H1 (cell line): ENCODE measurements around the gene PCBP4. TPM values are rescaled to one million over a fixed set of nuclear protein-coding genes. Genes with fewer than 3 reads are reported as not detected.

Experiments used
- CTCF ChIA-PET: fragments of 300-600 bp; sonication (Branson Sonifier 250); formaldehyde crosslinking; loops from one replicate; lab custom pipeline; 2021; ENCODE audit not compliant: partially characterized antibody; lab: Charles Lee
- POLR2A ChIA-PET: fragments of 300-600 bp; sonication (Branson Sonifier 250); formaldehyde crosslinking; loops from one replicate; lab custom pipeline; 2021; ENCODE audit warnings: inconsistent platforms; ENCODE audit not compliant: partially characterized antibody; lab: Charles Lee
- DNase-seq, 2 experiments: peaks; one replicate each; pipeline versions ENCODE4 v3.0.0 to v3.0.0-alpha.2; 2010 to 2022; ENCODE audit warnings: low spot score in 2 of 2, low read depth in 1 of 2, mixed read lengths in 1 of 2
- FAIRE-seq: peaks from 2 replicates; lab custom pipeline; 2011; peaks lifted over from hg19 to GRCh38; lab: Jason Lieb, UNC
- H2AFZ ChIP-seq: 2 replicates; pipeline ENCODE4 v1.8.1; 2012; ENCODE audit warnings: low read length, inconsistent platforms
- H2AK5ac ChIP-seq: 2 replicates; pipeline ENCODE4 v1.6.1; 2013; ENCODE audit warnings: low read depth, low read length
- H2BK120ac ChIP-seq: replicated peaks from 2 replicates; pipeline ENCODE3; 2013; ENCODE audit warnings: low read depth, low read length, inconsistent platforms
- H2BK12ac ChIP-seq: 2 replicates; pipeline ENCODE4 v1.6.1; 2013; ENCODE audit warnings: low read depth, low read length
- H2BK15ac ChIP-seq: 2 replicates; pipeline ENCODE4 v1.6.1; 2013; ENCODE audit warnings: low read length
- H2BK20ac ChIP-seq: 2 replicates; pipeline ENCODE4 v1.6.1; 2013; ENCODE audit warnings: low read length
- H2BK5ac ChIP-seq: 2 replicates; pipeline ENCODE4 v1.6.1; 2013; ENCODE audit warnings: low read depth, low read length
- H3K14ac ChIP-seq: 2 replicates; pipeline ENCODE4 v1.6.1; 2013; ENCODE audit warnings: inconsistent platforms; ENCODE audit not compliant: insufficient read length
- H3K18ac ChIP-seq: 2 replicates; pipeline ENCODE4 v1.6.1; 2013; ENCODE audit warnings: low read length; ENCODE audit errors: extremely low read depth
- H3K23ac ChIP-seq: 2 replicates; pipeline ENCODE4 v1.6.1; 2013; ENCODE audit warnings: inconsistent platforms; ENCODE audit not compliant: insufficient read length
- H3K23me2 ChIP-seq: 2 replicates; pipeline ENCODE4 v1.6.1; 2013; ENCODE audit warnings: low read depth, low read length
- H3K27ac ChIP-seq: 2 replicates; pipeline ENCODE4 v1.6.1; 2011; ENCODE audit warnings: low read depth, low read length, inconsistent platforms
- H3K27me3 ChIP-seq, 4 experiments: replicated peaks in 1 of 4; 1 replicate in 1 of 4; 2 replicates in 3 of 4; pipeline versions ENCODE4 v1.6.1 to v1.8.1; 2011 to 2013; ENCODE audit warnings: low read length in 3 of 4, mild to moderate bottlenecking in 3 of 4, inconsistent platforms in 2 of 4, mixed read lengths in 2 of 4, moderate library complexity in 1 of 4; ENCODE audit not compliant: control insufficient read depth in 3 of 4, insufficient read depth in 3 of 4; ENCODE audit errors: extremely low read depth in 1 of 4
- H3K36me3 ChIP-seq, 4 experiments: 2 replicates each; pipeline versions ENCODE4 v1.6.1 to v1.8.1; 2011 to 2013; ENCODE audit warnings: mild to moderate bottlenecking in 4 of 4, low read length in 3 of 4, moderate library complexity in 2 of 4, control low read depth in 1 of 4, inconsistent platforms in 1 of 4; ENCODE audit not compliant: insufficient read depth in 4 of 4, control insufficient read depth in 2 of 4
- H3K4ac ChIP-seq: replicated peaks from 2 replicates; pipeline ENCODE3; 2013; ENCODE audit warnings: low read length, low read depth, mixed read lengths, inconsistent platforms; ENCODE audit not compliant: insufficient read length
- H3K4me1 ChIP-seq, 4 experiments: replicated peaks in 1 of 4; 1 replicate in 1 of 4; 2 replicates in 3 of 4; pipeline versions ENCODE4 v1.6.1 to v1.8.1; 2011 to 2013; ENCODE audit warnings: low read length in 3 of 4, inconsistent platforms in 2 of 4, mixed read lengths in 1 of 4; ENCODE audit not compliant: insufficient read depth in 4 of 4, control insufficient read depth in 3 of 4
- H3K4me2 ChIP-seq, 2 experiments: 2 replicates each; pipeline versions ENCODE4 v1.6.1 to v1.8.1; 2011 to 2013; ENCODE audit warnings: low read depth in 2 of 2, low read length in 2 of 2, control low read depth in 1 of 2, inconsistent platforms in 1 of 2, mild to moderate bottlenecking in 1 of 2; ENCODE audit not compliant: insufficient read depth in 1 of 2
- H3K4me3 ChIP-seq, 4 experiments: fragments of 200-600, 300-600 bp in 1 of 4; sonication (generic), shearing (Covaris generic), sonication (Bioruptor Twin) in 1 of 4; 2 replicates each; pipeline versions ENCODE4 v1.5.1 to v1.8.1; 2011 to 2016; ENCODE audit warnings: low read length in 4 of 4, low read depth in 3 of 4, control low read depth in 2 of 4, inconsistent platforms in 2 of 4, mild to moderate bottlenecking in 2 of 4, mixed read lengths in 1 of 4, moderate library complexity in 1 of 4; ENCODE audit not compliant: insufficient read depth in 2 of 4; ENCODE audit errors: extremely low read depth in 1 of 4
- H3K56ac ChIP-seq: replicated peaks from 2 replicates; pipeline ENCODE3; 2013; ENCODE audit warnings: low read depth, mild to moderate bottlenecking, mixed read lengths, low read length, inconsistent platforms; ENCODE audit not compliant: insufficient read length
- H3K79me1 ChIP-seq: 2 replicates; pipeline ENCODE4 v1.6.1; 2013; ENCODE audit warnings: low read depth, low read length, control low read depth
- H3K79me2 ChIP-seq, 2 experiments: 2 replicates each; pipeline versions ENCODE4 v1.6.1 to v1.8.1; 2012 to 2013; ENCODE audit warnings: low read length in 2 of 2, mild to moderate bottlenecking in 2 of 2, inconsistent platforms in 1 of 2; ENCODE audit not compliant: insufficient read depth in 2 of 2, control insufficient read depth in 1 of 2
- H3K9ac ChIP-seq, 4 experiments: replicated peaks in 1 of 4; 1 replicate in 1 of 4; 2 replicates in 3 of 4; pipeline versions ENCODE4 v1.6.1 to v1.8.1; 2011 to 2013; ENCODE audit warnings: low read depth in 3 of 4, low read length in 3 of 4, control low read depth in 2 of 4, mild to moderate bottlenecking in 2 of 4, moderate library complexity in 2 of 4, inconsistent platforms in 1 of 4; ENCODE audit errors: extremely low read depth in 1 of 4
- H3K9me3 ChIP-seq, 2 experiments: 2 replicates each; pipeline versions ENCODE4 v1.6.1 to v1.8.1; 2012 to 2013; ENCODE audit warnings: mild to moderate bottlenecking in 2 of 2, moderate library complexity in 2 of 2, control low read depth in 1 of 2, inconsistent platforms in 1 of 2, low read depth in 1 of 2, low read length in 1 of 2, mixed read lengths in 1 of 2; ENCODE audit not compliant: insufficient read depth in 2 of 2
- H4K20me1 ChIP-seq, 2 experiments: replicated peaks in 1 of 2; 2 replicates each; pipeline versions ENCODE3 to v1.8.1; 2011 to 2013; ENCODE audit warnings: inconsistent platforms in 2 of 2, low read length in 2 of 2, mild to moderate bottlenecking in 1 of 2; ENCODE audit not compliant: insufficient read depth in 2 of 2, control insufficient read depth in 1 of 2
- H4K5ac ChIP-seq: 2 replicates; pipeline ENCODE4 v1.6.1; 2013; ENCODE audit warnings: low read length, low read depth, mixed read lengths, inconsistent platforms; ENCODE audit not compliant: insufficient read length
- H4K8ac ChIP-seq: 2 replicates; pipeline ENCODE4 v1.8.0; 2013; ENCODE audit warnings: mild to moderate bottlenecking, moderate library complexity, low read length, inconsistent platforms; ENCODE audit not compliant: insufficient read depth; ENCODE audit errors: extremely low read depth
- H4K91ac ChIP-seq: replicated peaks from 2 replicates; pipeline ENCODE3; 2013; ENCODE audit warnings: low read length, mixed read lengths, inconsistent platforms; ENCODE audit not compliant: insufficient read length
- BCL11A ChIP-seq, 2 experiments: IDR thresholded peaks; one replicate each; pipeline ENCODE4 v1.6.1; 2011; ENCODE audit warnings: low read depth in 2 of 2, low read length in 2 of 2, mild to moderate bottlenecking in 2 of 2
- EP300 ChIP-seq, 2 experiments: IDR thresholded peaks; 1 replicate in 1 of 2; 2 replicates in 1 of 2; pipeline ENCODE4 v1.6.1; 2011 to 2012; ENCODE audit warnings: low read depth in 2 of 2, low read length in 2 of 2, mild to moderate bottlenecking in 2 of 2, borderline replicate concordance in 1 of 2, inconsistent platforms in 1 of 2, moderate library complexity in 1 of 2
- EZH2 ChIP-seq: fragments of 200-600 bp; sonication (generic); IDR thresholded peaks from 2 replicates; pipeline ENCODE4 v1.7.1; 2012; ENCODE audit warnings: low read depth, mild to moderate bottlenecking, moderate library complexity, low read length, inconsistent platforms; ENCODE audit not compliant: severe bottlenecking
- JUN ChIP-seq: IDR thresholded peaks from 2 replicates; pipeline ENCODE4 v1.6.1; 2011; ENCODE audit warnings: low read depth, mild to moderate bottlenecking, improper control_type of control experiment, low read length
- JUND ChIP-seq: IDR thresholded peaks from 2 replicates; pipeline ENCODE4 v1.6.1; 2011; ENCODE audit warnings: mild to moderate bottlenecking, improper control_type of control experiment, low read length
- NRF1 ChIP-seq: IDR thresholded peaks from 2 replicates; pipeline ENCODE4 v1.6.1; 2011; ENCODE audit warnings: mild to moderate bottlenecking, low read depth, low read length, improper control_type of control experiment
- POU5F1 ChIP-seq: IDR thresholded peaks from 2 replicates; pipeline ENCODE4 v1.6.1; 2011; ENCODE audit warnings: low read depth, mild to moderate bottlenecking, low read length, moderate library complexity
- RBBP5 ChIP-seq: IDR thresholded peaks from 2 replicates; pipeline ENCODE4 v1.7.1; 2012; ENCODE audit warnings: low read depth, mild to moderate bottlenecking, inconsistent platforms, low read length, moderate library complexity, borderline replicate concordance
- TAF7 ChIP-seq: optimal IDR thresholded peaks from 2 replicates; pipeline ENCODE3; 2011; ENCODE audit warnings: low read depth, mild to moderate bottlenecking, inconsistent platforms, low read length, moderate library complexity, borderline replicate concordance
- TEAD4 ChIP-seq: IDR thresholded peaks from 2 replicates; pipeline ENCODE4 v1.6.1; 2012; ENCODE audit warnings: low read depth, low read length, inconsistent platforms, mixed read lengths
- WGBS, 2 experiments: shearing (Covaris generic) in 1 of 2; methylation state at CpG; one replicate each; pipeline versions ENCODE4 v1.1.6 to v1.1.7; 2013 to 2015; ENCODE audit warnings: low lambda C conversion rate in 2 of 2, mixed read lengths in 2 of 2, inconsistent platforms in 1 of 2, low coverage in 1 of 2, missing lambda C conversion rate in 1 of 2; ENCODE audit not compliant: insufficient replicate concordance in 2 of 2, insufficient coverage in 1 of 2, insufficient read length in 1 of 2; ENCODE audit errors: extremely low coverage in 1 of 2, missing lambda C conversion rate in 1 of 2; 5-methylcytosine and 5-hydroxymethylcytosine counted together
- polyA plus RNA-seq, 7 experiments: library from polyadenylated mRNA; depleted of rRNA in 3 of 7; stranded (reverse) in 5 of 7; unstranded in 2 of 7; fragments of >200 nt in 5 of 7; fragments of 200-250 nt in 2 of 7; gene quantifications; 1 replicate in 5 of 7; 2 replicates in 1 of 7; 4 replicates in 1 of 7; pipeline versions ENCODE4 v1.2.1 to v1.2.3, GENCODE V29; 2011 to 2013; ENCODE audit warnings: missing spikeins in 2 of 7, mixed read lengths in 2 of 7
- total RNA-seq: library from RNA; stranded (reverse); fragmentation: NEBNext Ultra II Directional; extraction: Animal tissue kit (Norgen Biotek cat#: 25700); gene quantifications from 2 replicates; pipeline ENCODE4 v1.2.1, GENCODE V29; 2021
- TF ChIP-seq, protein P1 (sequence below): IDR thresholded peaks from 2 replicates; pipeline ENCODE4 v1.6.1; 2011; ENCODE audit warnings: low read depth, mild to moderate bottlenecking, low read length; ENCODE audit not compliant: insufficient read depth

Gene PCBP4
- total and polyA plus RNA-seq, 2 of the 8 experiments (the other 6 are each of a cell fraction or from before 2014, with no cell fraction given): 16.4 to 34.1 TPM

DNA sequence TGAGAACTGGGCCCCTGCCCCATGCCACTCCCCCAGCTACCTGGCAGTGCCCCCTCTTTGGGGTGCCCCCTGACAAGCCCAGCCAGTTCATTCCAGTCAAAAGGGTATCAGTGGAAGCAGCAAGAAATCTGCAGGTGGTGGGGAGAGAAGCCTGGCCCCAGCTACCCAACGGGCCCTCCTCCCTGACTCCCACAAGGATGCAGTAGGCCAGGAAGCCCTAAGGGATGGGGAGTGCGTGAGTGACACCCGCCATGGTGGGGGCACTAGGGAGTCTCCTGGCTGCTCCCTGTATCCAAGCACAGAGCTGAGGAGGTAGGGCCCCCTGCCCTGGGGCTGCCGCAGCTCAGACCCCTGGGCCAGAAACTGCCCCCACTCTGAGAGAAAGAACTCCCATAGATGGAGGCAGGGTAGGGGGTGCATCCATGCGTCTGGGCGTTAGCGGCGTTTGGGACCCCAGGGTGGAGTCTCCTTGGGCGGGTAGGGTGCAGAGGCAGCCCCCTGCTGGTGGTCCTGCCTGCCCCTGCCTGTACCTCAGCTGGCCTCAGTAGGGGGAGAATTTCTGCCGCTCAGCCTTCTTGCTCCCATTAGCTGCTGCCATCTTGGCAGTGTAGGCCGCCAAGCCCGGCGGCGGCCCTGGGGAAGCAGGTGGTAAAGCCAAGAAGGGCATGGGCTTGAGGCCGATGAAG, 9.6 kb downstream of the PCBP4 start:
- POLR2A ChIA-PET: interaction anchor here (0.9 to 29.3 kb wide), 5 partner anchors 11 to 26 kb away, joined by 3 to 923 read pairs (median 4); partner anchors contain the start of genes ABHD14A, ABHD14B, ACY1 and PARP3
- Histone ChIP-seq H3K9me3 (no peaks in the 10 kb centered on the region), H3K79me2 (no peaks in the 10 kb centered on the region), H2BK15ac (no peak overlapping the region), H4K5ac (no peak overlapping the region), H3K27me3 (peaks cover 15 to 40% (median 35%) of the 10 kb centered on the region in 4 experiments), H3K4me2 (no peak overlapping the region), H3K23ac (no peak overlapping the region), H4K20me1 (peaks cover 0 to 4% of the 10 kb centered on the region in 2 experiments), H4K91ac (no peak overlapping the region), H3K4me3 (no peak overlapping the region), H3K79me1 (no peaks in the 10 kb centered on the region), H2AK5ac (no peak overlapping the region), H2BK20ac (no peak overlapping the region), H4K8ac (no peak overlapping the region; the same call in 1 of the 2 replicates), H3K56ac (no peak overlapping the region), H3K9ac (no peak overlapping the region), H2BK12ac (no peak overlapping the region), H3K18ac (no peak overlapping the region), H2BK120ac (no peak overlapping the region), H3K23me2 (peaks cover 8% of the 10 kb centered on the region; the same call in 1 of the 2 replicates), H3K27ac (no peak overlapping the region), H3K4me1 (peaks cover 0 to 15% (median 7%) of the 10 kb centered on the region in 4 experiments; a peak in 6 of 7 replicates), H3K36me3 (no peaks in the 10 kb centered on the region), H2BK5ac (no peak overlapping the region), H2AFZ (no peak overlapping the region), H3K14ac (no peak overlapping the region), H3K4ac (no peak overlapping the region)
- DNase-seq: no peak
- FAIRE-seq: no peak
- CTCF ChIA-PET: interaction anchor here (0.7 to 6.2 kb wide), 15 partner anchors 8 to 1415 kb away, joined by 3 to 64 read pairs (median 4); partner anchors contain the start of genes ABHD14A, ABHD14B, ACY1 and PARP3
- 92% methylated on average over 15 of the region's 15 CpGs; no CpG with 5 or more reads in 1 of the 2 experiments for WGBS, 2 experiments
- TF ChIP-seq TAF7: no peak
- TF ChIP-seq EP300 (IDR thresholded peaks at IDR 0.05; ENCODE audit: borderline replicate concordance in 1 of 2, low read depth in 2 of 2, low read length in 2 of 2): no peak
- TF ChIP-seq POU5F1: no peak
- TF ChIP-seq, protein P1, sequence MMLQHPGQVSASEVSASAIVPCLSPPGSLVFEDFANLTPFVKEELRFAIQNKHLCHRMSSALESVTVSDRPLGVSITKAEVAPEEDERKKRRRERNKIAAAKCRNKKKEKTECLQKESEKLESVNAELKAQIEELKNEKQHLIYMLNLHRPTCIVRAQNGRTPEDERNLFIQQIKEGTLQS: no peak
- TF ChIP-seq BCL11A (IDR thresholded peaks at IDR 0.05; ENCODE audit: low read depth in 2 of 2, low read length in 2 of 2): no peak
- TF ChIP-seq EZH2: no peak
- TF ChIP-seq NRF1: no peak
- TF ChIP-seq RBBP5: no peak
- no peak for TF ChIP-seq JUND
- TF ChIP-seq TEAD4: no peak
- TF ChIP-seq JUN: no peak
